HEK293 (cell line): Measurements from ENCODE around the gene MYADML2.

ENCODE experiments used
- CTCF ChIA-PET: fragments of 350-600 bp; formaldehyde crosslinking; extraction: SDS; loops from one replicate; lab custom pipeline; 2021; ENCODE audit warnings: antibody characterized with exemption; lab: Yijun Ruan, JAX
- POLR2A ChIA-PET: fragments of 300-600 bp; formaldehyde crosslinking; extraction: SDS; loops from one replicate; lab custom pipeline; 2020; ENCODE audit warnings: antibody characterized with exemption, inconsistent platforms; lab: Yijun Ruan, JAX
- H3K27ac ChIP-seq: fragments of 200-500 bp; sonication (Bioruptor generic); 2 replicates; pipeline ENCODE4 v1.5.1; 2014; ENCODE audit warnings: low read depth, low read length, control low read depth, inconsistent platforms; ENCODE audit errors: extremely low read depth
- H3K36me3 ChIP-seq, 2 experiments: fragments of 200-500 bp in 1 of 2; sonication (Bioruptor generic) in 1 of 2; 1 replicate in 1 of 2; 2 replicates in 1 of 2; pipeline ENCODE4 v1.5.1; 2014 to 2017; ENCODE audit warnings: inconsistent platforms in 2 of 2, low read length in 2 of 2; ENCODE audit not compliant: control insufficient read depth in 2 of 2, insufficient read depth in 1 of 2
- H3K4me1 ChIP-seq: fragments of 200-500 bp; sonication (Bioruptor generic); 2 replicates; pipeline ENCODE4 v1.5.1; 2014; ENCODE audit warnings: mild to moderate bottlenecking, low read length, inconsistent platforms; ENCODE audit not compliant: control insufficient read depth, insufficient read depth
- H3K4me3 ChIP-seq: 2 replicates; pipeline ENCODE4 v1.5.1; 2011; ENCODE audit warnings: low read depth, mild to moderate bottlenecking, control low read depth, low read length, moderate library complexity
- H3K9me3 ChIP-seq: fragments of 200-500 bp; sonication (Bioruptor generic); 2 replicates; pipeline ENCODE4 v1.5.1; 2014; ENCODE audit warnings: low read depth, low read length, inconsistent platforms; ENCODE audit not compliant: control insufficient read depth, insufficient read depth
- KLF1 ChIP-seq: fragments of 450-650 bp; formaldehyde crosslinking; IDR thresholded peaks from 2 replicates; pipeline ENCODE4 v1.5.1; 2016; ENCODE audit warnings: missing biosample characterization, missing genetic modification characterization
- MZF1 ChIP-seq: fragments of 450-650 bp; formaldehyde crosslinking; IDR thresholded peaks from 2 replicates; pipeline ENCODE4 v1.5.1; 2017; ENCODE audit warnings: missing biosample characterization, missing genetic modification characterization, borderline replicate concordance
- RBAK ChIP-seq: fragments of 450-650 bp; formaldehyde crosslinking; IDR thresholded peaks from 2 replicates; pipeline ENCODE4 v1.5.1; 2016; ENCODE audit warnings: missing biosample characterization, missing genetic modification characterization
- ZBTB17 ChIP-seq: fragments of 450-650 bp; formaldehyde crosslinking; IDR thresholded peaks from 2 replicates; pipeline ENCODE4 v1.5.1; 2016; ENCODE audit warnings: missing biosample characterization, missing genetic modification characterization
- ZBTB48 ChIP-seq: fragments of 450-650 bp; formaldehyde crosslinking; IDR thresholded peaks from 2 replicates; pipeline ENCODE4 v1.5.1; 2016; ENCODE audit warnings: missing biosample characterization, missing genetic modification characterization
- ZNF175 ChIP-seq: fragments of 450-650 bp; formaldehyde crosslinking; IDR thresholded peaks from 2 replicates; pipeline ENCODE4 v1.5.1; 2016; ENCODE audit warnings: missing biosample characterization, missing genetic modification characterization
- ZNF266 ChIP-seq: fragments of 450-650 bp; formaldehyde crosslinking; IDR thresholded peaks from 2 replicates; pipeline ENCODE4 v1.5.1; 2016; ENCODE audit warnings: missing biosample characterization, missing genetic modification characterization, low read depth
- ZNF777 ChIP-seq: fragments of 450-650 bp; formaldehyde crosslinking; IDR thresholded peaks from 2 replicates; pipeline ENCODE4 v1.5.1; 2017; ENCODE audit warnings: missing biosample characterization, missing genetic modification characterization, borderline replicate concordance
- TF ChIP-seq, protein P1 (sequence below): fragments of 450-650 bp; formaldehyde crosslinking; optimal IDR thresholded peaks from 2 replicates; pipeline ENCODE3; 2016; ENCODE audit warnings: missing biosample characterization, mild to moderate bottlenecking, missing genetic modification characterization
- TF ChIP-seq, protein P2 (sequence below): fragments of 450-650 bp; formaldehyde crosslinking; IDR thresholded peaks from 2 replicates; pipeline ENCODE4 v1.5.1; 2017; ENCODE audit warnings: missing biosample characterization, missing genetic modification characterization
- TF ChIP-seq, protein P3 (sequence below): fragments of 450-650 bp; formaldehyde crosslinking; IDR thresholded peaks from 2 replicates; pipeline ENCODE4 v1.5.1; 2016; ENCODE audit warnings: missing biosample characterization, missing genetic modification characterization, borderline replicate concordance
- TF ChIP-seq, protein P4 (sequence below): fragments of 450-650 bp; formaldehyde crosslinking; IDR thresholded peaks from 2 replicates; pipeline ENCODE4 v1.5.1; 2016; ENCODE audit warnings: missing biosample characterization, missing genetic modification characterization
- TF ChIP-seq, protein P5 (sequence below): fragments of 450-650 bp; formaldehyde crosslinking; IDR thresholded peaks from 2 replicates; pipeline ENCODE4 v1.5.1; 2016; ENCODE audit warnings: missing biosample characterization, missing genetic modification characterization

MYADML2 gene

DNA sequence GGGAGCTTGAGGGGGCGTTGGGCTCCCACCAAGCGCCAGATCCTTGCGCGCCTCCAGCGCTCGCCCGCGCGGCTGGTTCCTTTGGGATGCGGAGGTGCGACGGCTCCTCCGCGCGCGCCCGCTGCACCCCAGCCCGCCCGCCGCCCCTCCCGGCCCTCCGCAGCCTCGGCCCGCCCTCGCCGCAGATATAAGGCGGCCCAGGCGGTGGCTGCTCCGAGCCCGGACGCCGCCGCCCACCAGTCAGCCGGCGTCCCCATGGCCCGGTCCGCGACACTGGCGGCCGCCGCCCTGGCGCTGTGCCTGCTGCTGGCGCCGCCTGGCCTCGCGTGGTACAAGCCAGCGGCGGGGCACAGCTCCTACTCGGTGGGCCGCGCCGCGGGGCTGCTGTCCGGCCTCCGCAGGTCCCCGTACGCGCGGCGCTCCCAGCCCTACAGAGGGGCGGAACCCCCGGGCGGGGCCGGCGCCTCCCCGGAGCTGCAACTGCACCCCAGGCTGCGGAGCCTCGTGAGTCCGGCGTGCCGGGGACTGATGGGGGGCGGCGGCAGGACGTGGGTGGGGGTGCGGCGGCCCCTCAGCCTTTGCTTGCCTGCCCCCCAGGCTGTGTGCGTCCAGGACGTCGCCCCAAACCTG, 44.9 kb downstream of the MYADML2 start, which contains the start of gene NPB:
Gene NPB (plus strand): TSS at position 216 of the 630 bp plus-strand sequence. CDS start 40 bp downstream, at position 256.
- ChIA-PET POLR2A (interaction anchor here (1.1 to 2.2 kb wide), 3 partner anchors 8 to 121 kb away, joined by 3 to 6 read pairs (median 4); partner anchors contain the start of genes CENPX and LRRC45), CTCF (no interaction called here)
- no peak within 1 kb of the TSS for H3K27ac ChIP-seq
- no peak within 1 kb of the TSS for H3K4me3 ChIP-seq
- H3K4me1 ChIP-seq, result 0 out of 2 replicates have a peak, but pooled peaks cover 4% of the 10 kb centered on the region
- H3K36me3 ChIP-seq, result peaks cover 13 to 75% of the 10 kb centered on the region in 2 experiments
- TF ChIP-seq ZNF175 (no peak), RBAK (tag by site-specific recombination) (no peak), ZNF777 (no peak), MZF1 (tag by site-specific recombination) (no peak), ZBTB48 (tag by site-specific recombination) (no peak), ZNF266 (tag by site-specific recombination) (no peak), KLF1 (tag by site-specific recombination) (no peak), ZBTB17 (tag by site-specific recombination) (no peak)
- TF ChIP-seq, protein P1, sequence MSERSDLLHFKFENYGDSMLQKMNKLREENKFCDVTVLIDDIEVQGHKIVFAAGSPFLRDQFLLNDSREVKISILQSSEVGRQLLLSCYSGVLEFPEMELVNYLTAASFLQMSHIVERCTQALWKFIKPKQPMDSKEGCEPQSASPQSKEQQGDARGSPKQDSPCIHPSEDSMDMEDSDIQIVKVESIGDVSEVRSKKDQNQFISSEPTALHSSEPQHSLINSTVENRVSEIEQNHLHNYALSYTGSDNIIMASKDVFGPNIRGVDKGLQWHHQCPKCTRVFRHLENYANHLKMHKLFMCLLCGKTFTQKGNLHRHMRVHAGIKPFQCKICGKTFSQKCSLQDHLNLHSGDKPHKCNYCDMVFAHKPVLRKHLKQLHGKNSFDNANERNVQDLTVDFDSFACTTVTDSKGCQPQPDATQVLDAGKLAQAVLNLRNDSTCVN, result no peak
- TF ChIP-seq, protein P2, sequence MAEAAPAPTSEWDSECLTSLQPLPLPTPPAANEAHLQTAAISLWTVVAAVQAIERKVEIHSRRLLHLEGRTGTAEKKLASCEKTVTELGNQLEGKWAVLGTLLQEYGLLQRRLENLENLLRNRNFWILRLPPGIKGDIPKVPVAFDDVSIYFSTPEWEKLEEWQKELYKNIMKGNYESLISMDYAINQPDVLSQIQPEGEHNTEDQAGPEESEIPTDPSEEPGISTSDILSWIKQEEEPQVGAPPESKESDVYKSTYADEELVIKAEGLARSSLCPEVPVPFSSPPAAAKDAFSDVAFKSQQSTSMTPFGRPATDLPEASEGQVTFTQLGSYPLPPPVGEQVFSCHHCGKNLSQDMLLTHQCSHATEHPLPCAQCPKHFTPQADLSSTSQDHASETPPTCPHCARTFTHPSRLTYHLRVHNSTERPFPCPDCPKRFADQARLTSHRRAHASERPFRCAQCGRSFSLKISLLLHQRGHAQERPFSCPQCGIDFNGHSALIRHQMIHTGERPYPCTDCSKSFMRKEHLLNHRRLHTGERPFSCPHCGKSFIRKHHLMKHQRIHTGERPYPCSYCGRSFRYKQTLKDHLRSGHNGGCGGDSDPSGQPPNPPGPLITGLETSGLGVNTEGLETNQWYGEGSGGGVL (tag by site-specific recombination), result no peak
- TF ChIP-seq, protein P3, sequence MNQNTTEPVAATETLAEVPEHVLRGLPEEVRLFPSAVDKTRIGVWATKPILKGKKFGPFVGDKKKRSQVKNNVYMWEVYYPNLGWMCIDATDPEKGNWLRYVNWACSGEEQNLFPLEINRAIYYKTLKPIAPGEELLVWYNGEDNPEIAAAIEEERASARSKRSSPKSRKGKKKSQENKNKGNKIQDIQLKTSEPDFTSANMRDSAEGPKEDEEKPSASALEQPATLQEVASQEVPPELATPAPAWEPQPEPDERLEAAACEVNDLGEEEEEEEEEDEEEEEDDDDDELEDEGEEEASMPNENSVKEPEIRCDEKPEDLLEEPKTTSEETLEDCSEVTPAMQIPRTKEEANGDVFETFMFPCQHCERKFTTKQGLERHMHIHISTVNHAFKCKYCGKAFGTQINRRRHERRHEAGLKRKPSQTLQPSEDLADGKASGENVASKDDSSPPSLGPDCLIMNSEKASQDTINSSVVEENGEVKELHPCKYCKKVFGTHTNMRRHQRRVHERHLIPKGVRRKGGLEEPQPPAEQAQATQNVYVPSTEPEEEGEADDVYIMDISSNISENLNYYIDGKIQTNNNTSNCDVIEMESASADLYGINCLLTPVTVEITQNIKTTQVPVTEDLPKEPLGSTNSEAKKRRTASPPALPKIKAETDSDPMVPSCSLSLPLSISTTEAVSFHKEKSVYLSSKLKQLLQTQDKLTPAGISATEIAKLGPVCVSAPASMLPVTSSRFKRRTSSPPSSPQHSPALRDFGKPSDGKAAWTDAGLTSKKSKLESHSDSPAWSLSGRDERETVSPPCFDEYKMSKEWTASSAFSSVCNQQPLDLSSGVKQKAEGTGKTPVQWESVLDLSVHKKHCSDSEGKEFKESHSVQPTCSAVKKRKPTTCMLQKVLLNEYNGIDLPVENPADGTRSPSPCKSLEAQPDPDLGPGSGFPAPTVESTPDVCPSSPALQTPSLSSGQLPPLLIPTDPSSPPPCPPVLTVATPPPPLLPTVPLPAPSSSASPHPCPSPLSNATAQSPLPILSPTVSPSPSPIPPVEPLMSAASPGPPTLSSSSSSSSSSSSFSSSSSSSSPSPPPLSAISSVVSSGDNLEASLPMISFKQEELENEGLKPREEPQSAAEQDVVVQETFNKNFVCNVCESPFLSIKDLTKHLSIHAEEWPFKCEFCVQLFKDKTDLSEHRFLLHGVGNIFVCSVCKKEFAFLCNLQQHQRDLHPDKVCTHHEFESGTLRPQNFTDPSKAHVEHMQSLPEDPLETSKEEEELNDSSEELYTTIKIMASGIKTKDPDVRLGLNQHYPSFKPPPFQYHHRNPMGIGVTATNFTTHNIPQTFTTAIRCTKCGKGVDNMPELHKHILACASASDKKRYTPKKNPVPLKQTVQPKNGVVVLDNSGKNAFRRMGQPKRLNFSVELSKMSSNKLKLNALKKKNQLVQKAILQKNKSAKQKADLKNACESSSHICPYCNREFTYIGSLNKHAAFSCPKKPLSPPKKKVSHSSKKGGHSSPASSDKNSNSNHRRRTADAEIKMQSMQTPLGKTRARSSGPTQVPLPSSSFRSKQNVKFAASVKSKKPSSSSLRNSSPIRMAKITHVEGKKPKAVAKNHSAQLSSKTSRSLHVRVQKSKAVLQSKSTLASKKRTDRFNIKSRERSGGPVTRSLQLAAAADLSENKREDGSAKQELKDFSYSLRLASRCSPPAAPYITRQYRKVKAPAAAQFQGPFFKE (tag by site-specific recombination), result no peak
- TF ChIP-seq, protein P4, sequence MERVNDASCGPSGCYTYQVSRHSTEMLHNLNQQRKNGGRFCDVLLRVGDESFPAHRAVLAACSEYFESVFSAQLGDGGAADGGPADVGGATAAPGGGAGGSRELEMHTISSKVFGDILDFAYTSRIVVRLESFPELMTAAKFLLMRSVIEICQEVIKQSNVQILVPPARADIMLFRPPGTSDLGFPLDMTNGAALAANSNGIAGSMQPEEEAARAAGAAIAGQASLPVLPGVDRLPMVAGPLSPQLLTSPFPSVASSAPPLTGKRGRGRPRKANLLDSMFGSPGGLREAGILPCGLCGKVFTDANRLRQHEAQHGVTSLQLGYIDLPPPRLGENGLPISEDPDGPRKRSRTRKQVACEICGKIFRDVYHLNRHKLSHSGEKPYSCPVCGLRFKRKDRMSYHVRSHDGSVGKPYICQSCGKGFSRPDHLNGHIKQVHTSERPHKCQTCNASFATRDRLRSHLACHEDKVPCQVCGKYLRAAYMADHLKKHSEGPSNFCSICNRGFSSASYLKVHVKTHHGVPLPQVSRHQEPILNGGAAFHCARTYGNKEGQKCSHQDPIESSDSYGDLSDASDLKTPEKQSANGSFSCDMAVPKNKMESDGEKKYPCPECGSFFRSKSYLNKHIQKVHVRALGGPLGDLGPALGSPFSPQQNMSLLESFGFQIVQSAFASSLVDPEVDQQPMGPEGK, result no peak
- TF ChIP-seq, protein P5, sequence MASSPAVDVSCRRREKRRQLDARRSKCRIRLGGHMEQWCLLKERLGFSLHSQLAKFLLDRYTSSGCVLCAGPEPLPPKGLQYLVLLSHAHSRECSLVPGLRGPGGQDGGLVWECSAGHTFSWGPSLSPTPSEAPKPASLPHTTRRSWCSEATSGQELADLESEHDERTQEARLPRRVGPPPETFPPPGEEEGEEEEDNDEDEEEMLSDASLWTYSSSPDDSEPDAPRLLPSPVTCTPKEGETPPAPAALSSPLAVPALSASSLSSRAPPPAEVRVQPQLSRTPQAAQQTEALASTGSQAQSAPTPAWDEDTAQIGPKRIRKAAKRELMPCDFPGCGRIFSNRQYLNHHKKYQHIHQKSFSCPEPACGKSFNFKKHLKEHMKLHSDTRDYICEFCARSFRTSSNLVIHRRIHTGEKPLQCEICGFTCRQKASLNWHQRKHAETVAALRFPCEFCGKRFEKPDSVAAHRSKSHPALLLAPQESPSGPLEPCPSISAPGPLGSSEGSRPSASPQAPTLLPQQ (tag by site-specific recombination), result no peak
- no peaks in the 10 kb centered on the region for H3K9me3 ChIP-seq
